ENCODE data around the gene GALNT13. TPM values are rescaled to one million over a fixed set of nuclear protein-coding genes. Genes with fewer than 3 reads are reported as not detected.

The GALNT13 gene
- total RNA-seq, 3 donors from 2014 or later, result 0.33 to 17.3 (median 0.44) TPM

- no peak for DNase-seq (ENCODE audit: low spot score in 2 of 2)
- no peaks in the 10 kb centered on the region for H3K27me3 ChIP-seq
- H3K4me1 ChIP-seq, result no peaks in the 10 kb centered on the region
- no peak overlapping the region for H3K4me3 ChIP-seq
- H3K27ac ChIP-seq, result no peak overlapping the region
- no peak for TF ChIP-seq CTCF (IDR thresholded peaks at IDR 0.05)
- TF ChIP-seq POLR2A (IDR thresholded peaks at IDR 0.05), result no peak
- TF ChIP-seq POLR2AphosphoS5 (IDR thresholded peaks at IDR 0.05), result no peak
- intact Hi-C loops (cut with DNase I; ENCODE audit: low total_unique reads), result no loop called here
- peaks cover 0 to 4% of the 10 kb centered on the region in 2 donors for H3K9me3 ChIP-seq
- H3K36me3 ChIP-seq, result no peaks in the 10 kb centered on the region
Measured at GRCh38 chr2:154386186-154386585, 514.5 kb downstream of the GALNT13 start.

- Histone ChIP-seq H3K4me3 (no peak overlapping the region), H3K27me3 (no peaks in the 10 kb centered on the region), H3K4me1 (no peaks in the 10 kb centered on the region), H3K9me3 (peaks cover 0 to 4% of the 10 kb centered on the region in 2 donors), H3K27ac (no peak overlapping the region), H3K36me3 (no peaks in the 10 kb centered on the region)
- TF ChIP-seq POLR2A (IDR thresholded peaks at IDR 0.05), result no peak
- TF ChIP-seq CTCF (IDR thresholded peaks at IDR 0.05), result no peak
- no peak for TF ChIP-seq POLR2AphosphoS5 (IDR thresholded peaks at IDR 0.05)
- DNase-seq (ENCODE audit: low spot score in 2 of 2), result no peak
- intact Hi-C loops (cut with DNase I; ENCODE audit: low total_unique reads), result no loop called here
Measured at GRCh38 chr2:154391051-154391450, 519.3 kb downstream of the GALNT13 start.

- Histone ChIP-seq H3K27me3 (no peaks in the 10 kb centered on the region), H3K36me3 (no peaks in the 10 kb centered on the region), H3K9me3 (peaks cover 0 to 4% of the 10 kb centered on the region in 2 donors), H3K4me3 (no peak overlapping the region), H3K4me1 (no peaks in the 10 kb centered on the region), H3K27ac (no peak overlapping the region)
- intact Hi-C loops (cut with DNase I; ENCODE audit: low total_unique reads), result no loop called here
- TF ChIP-seq POLR2A (IDR thresholded peaks at IDR 0.05), result no peak
- no peak for DNase-seq (ENCODE audit: low spot score in 2 of 2)
Measured at GRCh38 chr2:154392256-154392655, 520.5 kb downstream of the GALNT13 start.

- H3K9me3 ChIP-seq, result no peaks in the 10 kb centered on the region
- TF ChIP-seq POLR2AphosphoS5 (IDR thresholded peaks at IDR 0.05), result no peak
- no peak for TF ChIP-seq CTCF (IDR thresholded peaks at IDR 0.05)
- TF ChIP-seq POLR2A (IDR thresholded peaks at IDR 0.05), result no peak
- DNase-seq (ENCODE audit: low spot score in 2 of 2), result no peak
- no peaks in the 10 kb centered on the region for H3K27me3 ChIP-seq
- H3K36me3 ChIP-seq, result no peaks in the 10 kb centered on the region
- no peak overlapping the region for H3K27ac ChIP-seq
- no peak overlapping the region for H3K4me3 ChIP-seq
- intact Hi-C loops (cut with DNase I; ENCODE audit: low total_unique reads), result no loop called here
- H3K4me1 ChIP-seq, result no peaks in the 10 kb centered on the region
Measured at GRCh38 chr2:154394600-154394999, 522.9 kb downstream of the GALNT13 start.

GRCh38 chr2:154400563-154401290, 529.0 kb downstream of the GALNT13 start:
- intact Hi-C loops (cut with DNase I; ENCODE audit: low total_unique reads), result no loop called here
- Histone ChIP-seq H3K4me3 (no peak overlapping the region), H3K27ac (no peak overlapping the region), H3K4me1 (no peaks in the 10 kb centered on the region), H3K36me3 (no peaks in the 10 kb centered on the region), H3K9me3 (no peaks in the 10 kb centered on the region), H3K27me3 (no peaks in the 10 kb centered on the region)
- TF ChIP-seq POLR2A (IDR thresholded peaks at IDR 0.05) (no peak), POLR2AphosphoS5 (IDR thresholded peaks at IDR 0.05) (no peak), CTCF (IDR thresholded peaks at IDR 0.05) (no peak)
- DNase-seq (ENCODE audit: low spot score in 2 of 2), result no peak

Measured in breast epithelium (tissue), 4 donors.